H1 (cell line): ENCODE measurements around the gene SRGAP3. TPM values are rescaled to one million over a fixed set of nuclear protein-coding genes. Genes with fewer than 3 reads are reported as not detected.

Experiments
- RAD21 ChIP-seq, 2 experiments: IDR thresholded peaks in 1 of 2; conservative IDR thresholded peaks in 1 of 2; 2 replicates each; pipeline ENCODE4 v1.6.1; 2011; ENCODE audit warnings: low read depth in 2 of 2, low read length in 2 of 2, improper control_type of control experiment in 1 of 2, inconsistent platforms in 1 of 2, mild to moderate bottlenecking in 1 of 2, moderate library complexity in 1 of 2
- polyA plus RNA-seq, 7 experiments: library from polyadenylated mRNA; depleted of rRNA in 3 of 7; stranded (reverse) in 5 of 7; unstranded in 2 of 7; fragments of >200 nt in 5 of 7; fragments of 200-250 nt in 2 of 7; gene quantifications; 1 replicate in 5 of 7; 2 replicates in 1 of 7; 4 replicates in 1 of 7; pipeline versions ENCODE4 v1.2.1 to v1.2.3, GENCODE V29; 2011 to 2013; ENCODE audit warnings: missing spikeins in 2 of 7, mixed read lengths in 2 of 7
- total RNA-seq: library from RNA; stranded (reverse); fragmentation: NEBNext Ultra II Directional; extraction: Animal tissue kit (Norgen Biotek cat#: 25700); gene quantifications from 2 replicates; pipeline ENCODE4 v1.2.1, GENCODE V29; 2021

SRGAP3 gene
- total and polyA plus RNA-seq, 2 of the 8 experiments (the other 6 are each of a cell fraction or from before 2014, with no cell fraction given), result 5.8 to 11.4 TPM

DNA sequence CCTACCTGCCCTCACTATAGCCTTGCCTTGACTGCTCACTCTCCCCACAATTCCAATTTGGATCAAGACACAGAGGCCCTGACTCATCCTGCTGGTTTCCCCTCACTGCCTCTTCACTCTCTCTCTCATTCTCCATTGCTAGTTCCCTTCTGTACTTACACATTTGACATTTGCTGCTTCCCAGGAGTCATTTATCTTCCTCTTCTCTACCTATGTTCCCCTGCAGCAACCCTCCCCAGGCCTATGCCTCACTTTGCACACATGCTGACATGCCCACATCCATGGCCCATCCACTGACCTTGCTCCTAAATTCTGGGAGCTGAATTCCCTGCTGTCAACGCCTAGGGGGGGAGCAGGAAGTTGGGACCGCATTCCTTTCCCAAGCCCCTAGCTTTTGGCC is 82.2 kb downstream of the SRGAP3 start (continued):
- no peak for TF ChIP-seq RAD21 (IDR thresholded peaks at IDR 0.05 in 1 of 2, conservative IDR thresholded peaks at IDR 0.05 in 1 of 2; ENCODE audit: low read depth in 2 of 2, low read length in 2 of 2)
